Activated T-helper 17 cell treated with anti-CD3 and anti-CD28 coated beads, Interleukin-2, amount 50 U/mL, for 72 hours (primary cell): ENCODE results near the gene FAM76B. TPM values are rescaled to one million over a fixed set of nuclear protein-coding genes. Genes with fewer than 3 reads are reported as not detected.

ENCODE experiments used
- ATAC-seq: fragments of 150-1000 bp; cut with Tn5 transposase; replicated peaks from 2 replicates; pipeline ENCODE4 v1.10.0; 2021; ENCODE audit warnings: mild to moderate bottlenecking, moderate library complexity
- H3K27ac Mint-ChIP-seq: one replicate; pipeline ENCODE4 v1.8.0; 2022; ENCODE audit warnings: mixed read lengths
- H3K27me3 Mint-ChIP-seq: one replicate; pipeline ENCODE4 v1.8.0; 2022; ENCODE audit warnings: mixed read lengths
- H3K36me3 Mint-ChIP-seq: one replicate; pipeline ENCODE4 v1.8.0; 2022; ENCODE audit warnings: low read depth, mild to moderate bottlenecking, mixed read lengths
- H3K4me1 Mint-ChIP-seq: one replicate; pipeline ENCODE4 v1.8.0; 2022; ENCODE audit warnings: mixed read lengths
- H3K4me3 Mint-ChIP-seq: one replicate; pipeline ENCODE4 v1.8.0; 2022; ENCODE audit warnings: mild to moderate bottlenecking, mixed read lengths
- H3K9me3 Mint-ChIP-seq: one replicate; pipeline ENCODE4 v1.8.0; 2022; ENCODE audit warnings: mixed read lengths
- total RNA-seq, 2 donors: library from RNA; stranded (reverse); gene quantifications; one replicate each; pipeline ENCODE4 v1.2.3, GENCODE V29; 2022

FAM76B gene
- total RNA-seq, 2 donors from 2014 or later: 38.3 to 50.7 TPM

- Mint-ChIP-seq H3K36me3 (peaks cover 100% of the 10 kb centered on the region), H3K27ac (no peak overlapping the region), H3K4me3 (no peak overlapping the region), H3K27me3 (no peaks in the 10 kb centered on the region), H3K4me1 (peaks cover 9% of the 10 kb centered on the region), H3K9me3 (no peaks in the 10 kb centered on the region)
- ATAC-seq: no peak
These were observed 10.9 kb downstream of the FAM76B start for GRCh38 chr11:95778699-95779098.

- peaks cover 9% of the 10 kb centered on the region for H3K4me1 Mint-ChIP-seq
- ATAC-seq: no peak
- no peak overlapping the region for H3K4me3 Mint-ChIP-seq
- H3K9me3 Mint-ChIP-seq: no peaks in the 10 kb centered on the region
- H3K36me3 Mint-ChIP-seq: peaks cover 99% of the 10 kb centered on the region
- no peak overlapping the region for H3K27ac Mint-ChIP-seq
- H3K27me3 Mint-ChIP-seq: no peaks in the 10 kb centered on the region
These were observed 12.7 kb downstream of the FAM76B start for GRCh38 chr11:95776859-95777258.

GRCh38 chr11:95768521-95768920 is 21.1 kb downstream of the FAM76B start:
- Mint-ChIP-seq H3K9me3 (no peaks in the 10 kb centered on the region), H3K27me3 (no peaks in the 10 kb centered on the region), H3K4me3 (no peak overlapping the region), H3K4me1 (no peaks in the 10 kb centered on the region), H3K36me3 (peaks cover 51% of the 10 kb centered on the region), H3K27ac (no peak overlapping the region)
- no peak for ATAC-seq

GRCh38 chr11:95767498-95767897 is 22.1 kb downstream of the FAM76B start:
- H3K27me3 Mint-ChIP-seq: no peaks in the 10 kb centered on the region
- H3K27ac Mint-ChIP-seq: no peak overlapping the region
- H3K4me1 Mint-ChIP-seq: no peaks in the 10 kb centered on the region
- no peak for ATAC-seq
- no peak overlapping the region for H3K4me3 Mint-ChIP-seq
- H3K36me3 Mint-ChIP-seq: peaks cover 42% of the 10 kb centered on the region
- H3K9me3 Mint-ChIP-seq: no peaks in the 10 kb centered on the region

- Mint-ChIP-seq H3K4me3 (no peak overlapping the region), H3K36me3 (peaks cover 34% of the 10 kb centered on the region), H3K9me3 (no peaks in the 10 kb centered on the region), H3K27ac (no peak overlapping the region), H3K27me3 (no peaks in the 10 kb centered on the region), H3K4me1 (no peaks in the 10 kb centered on the region)
- no peak for ATAC-seq
These were observed 22.9 kb downstream of the FAM76B start for GRCh38 chr11:95766701-95767100.

GRCh38 chr11:95764267-95764898 is 25.2 kb downstream of the FAM76B start:
- Mint-ChIP-seq H3K4me3 (no peak overlapping the region), H3K9me3 (no peaks in the 10 kb centered on the region), H3K27ac (no peak overlapping the region), H3K36me3 (peaks cover 13% of the 10 kb centered on the region), H3K27me3 (no peaks in the 10 kb centered on the region), H3K4me1 (no peaks in the 10 kb centered on the region)
- ATAC-seq: peak; percentile 66

GRCh38 chr11:95762534-95762933 is 27.0 kb downstream of the FAM76B start:
- Mint-ChIP-seq H3K4me3 (no peak overlapping the region), H3K4me1 (no peaks in the 10 kb centered on the region), H3K27ac (no peak overlapping the region), H3K9me3 (no peaks in the 10 kb centered on the region), H3K36me3 (no peaks in the 10 kb centered on the region), H3K27me3 (no peaks in the 10 kb centered on the region)
- no peak for ATAC-seq

GRCh38 chr11:95760941-95761340 is 28.6 kb downstream of the FAM76B start:
- H3K36me3 Mint-ChIP-seq: no peaks in the 10 kb centered on the region
- no peak overlapping the region for H3K27ac Mint-ChIP-seq
- no peaks in the 10 kb centered on the region for H3K27me3 Mint-ChIP-seq
- no peak for ATAC-seq
- no peaks in the 10 kb centered on the region for H3K4me1 Mint-ChIP-seq
- no peaks in the 10 kb centered on the region for H3K9me3 Mint-ChIP-seq
- no peak overlapping the region for H3K4me3 Mint-ChIP-seq

GRCh38 chr11:95751515-95751914 is 38.1 kb downstream of the FAM76B start:
- H3K9me3 Mint-ChIP-seq: no peaks in the 10 kb centered on the region
- H3K36me3 Mint-ChIP-seq: no peaks in the 10 kb centered on the region
- H3K4me3 Mint-ChIP-seq: no peak overlapping the region
- no peak overlapping the region for H3K27ac Mint-ChIP-seq
- H3K4me1 Mint-ChIP-seq: no peaks in the 10 kb centered on the region
- ATAC-seq: no peak
- H3K27me3 Mint-ChIP-seq: peaks cover 3% of the 10 kb centered on the region

GRCh38 chr11:95750101-95750500 is 39.5 kb downstream of the FAM76B start:
- H3K4me3 Mint-ChIP-seq: no peak overlapping the region
- no peaks in the 10 kb centered on the region for H3K4me1 Mint-ChIP-seq
- no peaks in the 10 kb centered on the region for H3K36me3 Mint-ChIP-seq
- no peak for ATAC-seq
- H3K27ac Mint-ChIP-seq: no peak overlapping the region
- peaks cover 3% of the 10 kb centered on the region for H3K27me3 Mint-ChIP-seq
- no peaks in the 10 kb centered on the region for H3K9me3 Mint-ChIP-seq

GRCh38 chr11:95739108-95739938 is 50.3 kb downstream of the FAM76B start:
- H3K36me3 Mint-ChIP-seq: no peaks in the 10 kb centered on the region
- H3K27ac Mint-ChIP-seq: no peak overlapping the region
- no peak for ATAC-seq
- peaks cover 3% of the 10 kb centered on the region for H3K27me3 Mint-ChIP-seq
- H3K4me3 Mint-ChIP-seq: no peak overlapping the region
- no peaks in the 10 kb centered on the region for H3K9me3 Mint-ChIP-seq
- H3K4me1 Mint-ChIP-seq: peaks cover 4% of the 10 kb centered on the region

- Mint-ChIP-seq H3K9me3 (no peaks in the 10 kb centered on the region), H3K36me3 (no peaks in the 10 kb centered on the region), H3K27ac (no peak overlapping the region), H3K27me3 (peaks cover 3% of the 10 kb centered on the region), H3K4me3 (no peak overlapping the region), H3K4me1 (peaks cover 5% of the 10 kb centered on the region)
- no peak for ATAC-seq
These were observed 52.8 kb downstream of the FAM76B start for GRCh38 chr11:95736809-95737208.

GRCh38 chr11:95736355-95736754 is 53.2 kb downstream of the FAM76B start:
- no peak overlapping the region for H3K27ac Mint-ChIP-seq
- peaks cover 5% of the 10 kb centered on the region for H3K4me1 Mint-ChIP-seq
- H3K4me3 Mint-ChIP-seq: no peak overlapping the region
- ATAC-seq: no peak
- H3K27me3 Mint-ChIP-seq: peaks cover 3% of the 10 kb centered on the region
- H3K36me3 Mint-ChIP-seq: no peaks in the 10 kb centered on the region
- no peaks in the 10 kb centered on the region for H3K9me3 Mint-ChIP-seq

GRCh38 chr11:95734009-95734572 is 55.5 kb downstream of the FAM76B start:
- Mint-ChIP-seq H3K27ac (no peak overlapping the region), H3K4me3 (no peak overlapping the region), H3K4me1 (peaks cover 5% of the 10 kb centered on the region), H3K36me3 (no peaks in the 10 kb centered on the region), H3K9me3 (no peaks in the 10 kb centered on the region), H3K27me3 (peaks cover 6% of the 10 kb centered on the region)
- no peak for ATAC-seq
